HUES48 (cell line): ENCODE results near the gene FGF16.

ENCODE experiments used
- H3K27ac ChIP-seq: one replicate; pipeline ENCODE4 v1.7.0; 2013; ENCODE audit warnings: low read depth, low read length, inconsistent platforms
- H3K27me3 ChIP-seq: 2 replicates; pipeline ENCODE4 v1.6.1; 2013; ENCODE audit warnings: mild to moderate bottlenecking, low read length; ENCODE audit not compliant: control insufficient read depth, insufficient read depth
- H3K36me3 ChIP-seq: 2 replicates; pipeline ENCODE4 v1.6.1; 2013; ENCODE audit warnings: low read length; ENCODE audit not compliant: control insufficient read depth, insufficient read depth
- H3K4me1 ChIP-seq: 2 replicates; pipeline ENCODE4 v1.6.1; 2013; ENCODE audit warnings: mild to moderate bottlenecking, low read length; ENCODE audit not compliant: control insufficient read depth, insufficient read depth
- H3K4me3 ChIP-seq: 2 replicates; pipeline ENCODE4 v1.5.1; 2013; ENCODE audit warnings: mild to moderate bottlenecking, low read depth, low read length
- H3K9ac ChIP-seq: 2 replicates; pipeline ENCODE4 v1.6.1; 2013; ENCODE audit warnings: mild to moderate bottlenecking, low read depth, low read length, moderate library complexity
- H3K9me3 ChIP-seq: 2 replicates; pipeline ENCODE4 v1.6.1; 2013; ENCODE audit warnings: low read length; ENCODE audit not compliant: control insufficient read depth, insufficient read depth

Gene FGF16

DNA sequence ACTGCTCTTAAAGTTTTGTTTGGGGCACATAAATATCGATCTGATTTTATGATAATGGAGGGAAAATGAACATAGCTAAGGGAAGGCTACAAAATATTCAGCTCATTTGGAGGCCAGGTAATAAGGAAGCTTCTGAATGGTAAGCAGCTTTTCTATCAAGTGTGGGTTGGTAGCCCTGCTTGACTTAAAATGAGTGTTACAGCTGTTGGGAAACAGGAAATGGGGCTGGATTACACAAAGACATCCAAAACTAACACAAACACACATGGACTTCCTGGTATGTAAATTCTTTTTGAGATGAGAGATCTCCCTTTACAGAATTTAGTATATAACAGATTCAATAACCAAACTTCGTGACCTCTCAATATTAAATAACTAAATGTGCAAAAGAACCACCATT lies 58.0 kb downstream of the FGF16 start:
- Histone ChIP-seq H3K4me1 (peaks cover 21% of the 10 kb centered on the region), H3K9ac (no peak overlapping the region), H3K9me3 (peaks cover 19% of the 10 kb centered on the region), H3K36me3 (peaks cover 26% of the 10 kb centered on the region), H3K27ac (no peak overlapping the region), H3K27me3 (no peaks in the 10 kb centered on the region), H3K4me3 (no peak overlapping the region)
